DMS114 treated with DMSO at 0.1 percent for 48 hours (cell line): ENCODE data around the gene ACTL6B.
"Not testable (repeated sequence)": the region's sequence is repeated elsewhere in the genome, so short reads cannot be mapped to it uniquely, and the experiment has no call there.

ENCODE experiments used
- DNase-seq: peaks from one replicate; lab custom pipeline; 2025; ENCODE audit not compliant: unreplicated experiment; lab: John Stamatoyannopoulos, UW

Gene ACTL6B

GRCh38 chr7:100655908-100656674 lies at the start of gene ACTL6B:
ACTL6B (minus strand) TSS chr7:100656448; CDS start chr7:100656354, 94 bp downstream.
- no peak for DNase-seq

DNA sequence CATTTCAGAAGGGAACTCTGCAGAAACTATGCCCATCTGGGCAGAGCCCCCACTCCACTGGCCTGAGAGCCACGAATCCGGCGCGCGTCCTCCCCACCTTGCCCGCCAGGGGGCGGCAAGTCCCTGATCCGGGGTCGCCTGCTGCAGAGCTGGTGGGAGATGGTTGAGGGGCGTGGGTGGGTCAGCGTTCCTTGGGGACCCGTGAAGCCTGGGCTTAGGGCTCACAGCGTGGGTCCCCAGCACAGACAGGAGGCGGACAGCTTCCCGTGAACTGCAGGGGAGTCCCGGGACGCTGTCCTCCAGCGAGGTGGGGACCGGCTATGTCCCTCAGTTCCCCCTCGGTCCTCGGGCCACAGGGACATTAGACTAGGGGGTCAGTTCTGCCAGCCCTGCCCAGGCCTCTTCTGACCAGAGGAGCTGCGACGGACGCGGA lies 49.1 kb upstream of the ACTL6B start:
- DNase-seq: peak; percentile 47

GRCh38 chr7:100701089-100701488 lies 44.8 kb upstream of the ACTL6B start:
- not testable (repeated sequence) for DNase-seq

- DNase-seq: no peak
Measured at GRCh38 chr7:100699018-100699417, 42.8 kb upstream of the ACTL6B start.

DNA sequence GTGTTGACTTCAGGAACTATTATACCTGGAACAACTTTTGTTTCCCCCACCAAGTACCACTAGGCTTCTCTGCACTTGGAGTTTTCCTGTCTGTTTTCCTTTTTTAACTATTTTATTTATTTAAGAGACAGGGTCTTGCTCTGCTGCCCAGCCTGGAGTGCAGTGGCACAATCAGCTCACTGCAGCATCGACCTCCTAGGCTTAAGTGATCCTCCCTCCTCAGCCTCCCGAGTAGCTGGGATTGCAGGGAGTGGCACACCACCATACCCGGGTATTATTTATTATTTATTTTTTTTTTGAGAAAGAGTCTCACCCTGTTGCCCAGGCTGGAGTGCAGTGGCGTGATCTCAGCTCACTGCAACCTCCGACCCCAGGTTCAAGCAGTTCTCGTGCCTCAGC lies 39.9 kb upstream of the ACTL6B start:
- no peak for DNase-seq

DNA sequence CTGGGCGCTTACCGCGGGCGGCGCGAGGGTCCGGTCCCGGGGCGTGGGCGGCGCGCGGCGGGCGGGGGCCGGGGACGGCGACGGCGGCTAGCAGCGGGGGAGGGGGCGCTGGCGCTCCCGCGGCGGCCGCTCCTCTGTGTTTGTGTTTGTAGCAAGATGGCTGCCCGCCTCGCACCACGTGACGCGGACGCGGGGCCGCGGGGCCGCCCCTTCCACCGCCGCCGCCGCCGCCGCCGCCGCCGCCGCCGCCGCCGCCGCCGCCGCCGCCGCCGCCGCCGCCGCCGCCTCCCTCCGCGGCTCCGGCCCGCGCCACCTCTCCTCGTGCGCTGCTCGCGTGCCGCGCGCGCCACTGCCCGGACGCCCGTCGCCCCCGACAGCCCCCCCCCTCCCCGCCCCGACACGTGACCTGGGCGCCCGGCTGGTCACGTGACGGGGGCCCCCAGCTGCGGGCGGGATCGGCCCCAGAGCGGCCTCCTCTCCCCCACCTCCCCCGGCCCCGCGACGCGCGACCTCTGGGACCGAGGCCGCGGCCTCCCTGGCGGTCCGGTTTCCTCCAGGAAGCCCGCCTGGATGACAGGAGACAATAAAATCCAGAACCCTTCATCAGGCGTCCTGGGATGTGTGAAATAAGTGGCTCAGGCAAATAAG lies 38.0 kb upstream of the ACTL6B start, which contains the start of gene GIGYF1:
TSS of gene GIGYF1 (minus strand) at position 153 of the 648 bp plus-strand sequence. CDS start 6,012 bp downstream, outside the sequence.
- DNase-seq: no peak

GRCh38 chr7:100693312-100694097 lies 37.3 kb upstream of the ACTL6B start:
- DNase-seq: no peak

GRCh38 chr7:100692578-100692961 lies 36.3 kb upstream of the ACTL6B start:
- no peak for DNase-seq

DNA sequence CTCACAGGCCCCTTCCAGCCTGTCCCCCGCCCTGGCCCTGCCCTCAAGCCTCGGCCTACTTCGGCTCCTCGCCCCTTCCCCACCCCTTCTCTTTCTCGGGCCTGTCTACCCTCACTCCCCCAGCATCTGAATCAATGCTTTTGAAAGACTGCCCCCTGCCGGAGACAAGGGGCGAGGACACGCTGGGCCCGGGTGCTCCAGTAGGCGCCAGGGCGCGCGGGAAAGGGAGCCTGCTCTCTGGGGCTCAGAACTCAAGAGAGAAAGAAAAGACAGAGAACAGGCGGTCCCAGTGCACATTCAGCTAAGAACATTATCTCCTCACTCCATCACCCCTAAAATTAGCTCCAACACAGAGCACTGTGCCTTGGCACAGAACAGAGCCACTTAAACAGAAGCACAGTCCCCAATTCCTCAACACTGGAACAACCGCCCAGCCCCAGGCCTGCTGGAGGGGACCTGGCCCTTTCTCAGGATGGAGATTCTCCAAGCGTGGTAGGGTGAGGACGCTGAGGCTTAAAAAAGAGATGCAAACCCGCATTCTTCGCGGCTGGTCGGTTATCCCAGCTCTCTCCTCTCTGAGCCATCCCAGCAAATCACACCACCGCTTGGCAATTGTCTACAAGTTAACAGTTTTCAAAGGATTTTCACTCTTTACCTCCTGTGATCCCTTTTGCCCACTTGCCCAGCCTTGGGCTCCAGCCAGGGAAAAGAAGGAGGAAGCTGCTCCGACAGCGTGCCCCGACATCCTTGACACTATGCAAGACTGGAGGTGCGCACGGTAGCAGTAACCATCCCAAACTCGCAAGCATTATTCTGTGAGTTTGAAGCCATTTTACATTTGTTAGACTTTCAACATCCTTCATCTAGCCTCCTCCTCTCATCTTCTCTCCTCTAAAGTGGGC lies 35.7 kb upstream of the ACTL6B start:
- peak; percentile 55 for DNase-seq

GRCh38 chr7:100689230-100690135 lies 33.2 kb upstream of the ACTL6B start:
- no peak for DNase-seq

- no peak for DNase-seq
Measured at GRCh38 chr7:100688326-100688860, 32.1 kb upstream of the ACTL6B start.

GRCh38 chr7:100687751-100688300 lies 31.6 kb upstream of the ACTL6B start:
- DNase-seq: no peak

DNA sequence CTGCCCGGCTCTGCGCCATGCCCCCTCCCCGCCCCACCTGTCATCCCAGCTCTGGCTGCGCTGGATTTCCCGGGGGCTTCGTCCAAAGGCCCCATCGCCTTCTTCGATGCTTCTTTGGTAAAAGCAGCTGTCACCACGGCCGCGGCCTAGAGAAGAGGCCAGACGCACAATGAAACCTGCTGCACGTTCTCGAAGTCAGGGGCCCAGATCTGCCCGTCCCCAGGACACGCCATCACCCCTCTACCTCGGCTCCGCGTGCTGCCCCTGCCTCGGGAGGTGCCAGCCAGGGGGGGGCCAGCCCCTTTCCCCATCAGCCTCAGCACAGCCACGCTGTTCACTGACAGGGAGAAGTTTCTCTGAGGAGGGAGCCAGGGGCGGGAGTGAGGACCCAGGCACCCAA lies 31.0 kb upstream of the ACTL6B start:
- DNase-seq: no peak

DNA sequence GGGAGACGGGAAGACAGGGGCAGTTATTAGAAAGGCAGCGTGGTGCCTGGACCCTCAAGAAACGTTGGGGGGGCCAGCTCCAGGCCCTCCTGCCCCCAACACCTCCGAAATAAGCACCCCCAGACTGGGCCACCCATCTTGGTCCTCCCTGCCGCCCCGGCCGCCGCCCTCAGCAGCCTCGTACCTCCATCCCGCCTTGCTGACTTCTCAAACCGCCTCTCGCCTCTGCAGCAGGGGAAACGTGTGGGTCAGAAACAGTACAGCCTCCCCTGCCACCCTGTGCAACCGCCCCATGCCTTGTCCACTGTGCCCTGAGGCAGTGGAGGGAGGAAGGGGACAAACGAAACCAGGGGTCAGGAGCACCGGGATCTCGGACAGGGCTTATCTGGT lies 30.6 kb upstream of the ACTL6B start:
- DNase-seq: no peak

DNA sequence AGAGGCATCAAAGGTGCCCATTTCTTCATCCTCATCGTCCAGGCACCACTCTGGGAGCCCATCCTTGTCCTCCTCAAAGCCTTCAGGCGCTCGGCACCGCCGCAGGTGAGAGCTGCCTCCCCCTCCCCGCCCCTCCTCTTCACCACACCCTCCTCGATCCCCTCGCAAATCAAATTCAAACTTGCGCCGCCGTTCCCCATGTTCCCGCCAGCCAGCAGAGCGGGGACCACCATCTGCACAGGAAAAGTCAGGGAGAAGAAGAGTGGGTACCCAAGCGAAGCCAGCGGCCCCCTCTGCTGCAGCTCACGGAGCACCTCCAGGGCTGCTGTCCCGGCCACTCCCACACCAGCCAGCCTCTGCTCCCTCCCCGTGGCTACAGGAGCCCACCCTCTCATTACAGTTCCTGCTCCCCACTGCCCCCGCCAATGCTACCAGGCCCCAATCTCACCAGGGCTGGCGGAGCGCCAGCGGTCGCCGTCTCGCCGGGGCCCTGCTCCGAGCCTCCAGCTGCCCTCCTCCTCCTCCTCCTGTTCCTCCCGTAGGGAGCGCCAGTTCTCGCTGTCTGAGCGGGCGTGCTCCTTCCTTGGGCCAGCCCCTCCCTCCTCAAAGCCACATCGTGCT lies 30.1 kb upstream of the ACTL6B start:
- DNase-seq: no peak

DNA sequence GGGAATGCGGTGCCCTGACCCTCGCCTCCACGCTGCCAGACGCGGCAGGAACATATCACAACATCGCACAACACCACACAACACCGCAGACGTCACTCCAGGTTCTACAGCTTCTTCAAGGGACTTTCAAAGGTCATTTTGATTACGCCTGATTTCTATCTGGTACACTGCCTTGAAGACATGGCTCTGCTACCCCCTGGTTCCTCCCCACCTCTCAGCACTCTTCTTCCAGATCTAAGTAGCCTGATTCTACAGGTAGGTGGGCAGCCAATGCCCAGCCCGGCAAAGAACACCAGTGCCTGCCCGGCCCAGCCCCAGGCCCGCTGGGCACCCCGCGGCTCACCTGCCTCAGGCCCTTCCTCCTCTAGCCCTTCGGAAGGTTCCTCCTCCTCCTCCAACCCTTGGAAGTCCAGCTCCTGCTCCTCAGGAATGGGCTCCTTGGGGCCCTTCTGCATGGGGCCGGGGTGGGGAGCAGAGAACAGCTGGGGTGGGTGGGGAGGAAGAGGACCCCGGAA lies 29.4 kb upstream of the ACTL6B start:
- no peak for DNase-seq

DNA sequence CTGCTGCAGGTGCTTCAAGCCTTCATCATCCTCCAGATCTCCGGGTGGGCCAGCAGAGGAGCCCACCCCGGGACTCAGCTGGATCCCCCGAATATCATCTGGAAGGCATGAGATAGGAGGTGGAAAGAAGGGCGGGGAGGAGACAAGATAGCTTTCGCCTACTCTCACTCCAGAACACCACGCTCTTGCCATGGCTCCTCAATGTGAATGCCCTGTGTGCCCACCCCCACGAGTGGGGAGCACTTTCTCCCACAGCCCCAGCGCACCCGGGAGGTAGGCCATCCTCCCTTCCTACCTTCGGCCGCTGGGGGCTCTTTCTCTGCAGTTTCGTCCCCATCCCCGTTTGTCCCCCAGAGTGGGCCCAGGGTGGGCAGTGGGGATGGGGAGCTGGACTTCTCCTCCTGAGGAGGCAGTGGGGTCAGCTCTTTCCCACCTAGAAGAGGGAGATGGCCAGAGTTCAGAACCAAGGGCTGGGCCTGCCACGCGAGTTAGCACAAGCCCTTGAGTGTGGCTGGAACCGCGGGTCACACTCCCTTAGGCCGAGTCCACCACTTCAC lies 28.9 kb upstream of the ACTL6B start:
- DNase-seq: no peak

DNA sequence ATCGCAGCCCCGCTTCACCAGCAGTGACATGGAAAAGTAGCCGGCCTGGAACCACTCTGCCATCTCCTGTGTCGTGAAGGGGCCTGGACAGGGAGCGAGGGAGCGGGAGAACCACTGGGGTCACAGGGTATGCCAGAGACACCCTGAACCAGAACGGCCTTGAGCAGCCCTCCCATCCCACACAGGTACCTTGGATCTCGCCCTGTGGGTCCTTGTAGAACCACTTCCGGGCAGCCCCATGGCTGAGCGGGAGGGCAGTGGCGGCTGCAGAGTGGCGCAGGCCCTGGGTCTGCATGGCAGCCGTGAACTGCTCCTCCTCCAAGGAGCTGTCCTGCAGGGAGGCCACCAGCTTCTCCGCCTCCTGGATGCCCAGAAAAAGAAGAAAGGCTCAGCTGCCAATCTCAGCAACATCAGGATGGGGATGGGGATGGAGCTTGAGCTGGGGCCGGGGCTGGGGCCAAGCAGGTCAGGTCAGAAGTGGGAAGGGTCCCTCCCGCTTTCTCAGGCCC lies 28.3 kb upstream of the ACTL6B start:
- DNase-seq: no peak
